Activated CD8-positive, alpha-beta memory T cell treated with anti-CD3 and anti-CD28 coated beads for 1 hour (primary cell): Measurements from ENCODE around the gene POLR2E.
A peak's percentile ranks its signal among the peaks of the same experiment; 100 is the strongest.
"Not testable (repeated sequence)": the region's sequence is repeated elsewhere in the genome, so short reads cannot be mapped to it uniquely, and the experiment has no call there.

Experiments used
- DNase-seq, 2 donors: peaks; one replicate each; pipeline ENCODE4 v3.0.0-alpha.2; 2020; ENCODE audit warnings: low read depth in 1 of 2; ENCODE audit errors: extremely low read depth in 1 of 2

Gene POLR2E

GRCh38 chr19:1094978-1095701 is at the start of gene POLR2E:
Gene POLR2E, minus strand, starts transcription at chr19:1095375. Its CDS starts 60 bp downstream, at chr19:1095315.
- peak; percentile 97 to 99 for DNase-seq

DNA sequence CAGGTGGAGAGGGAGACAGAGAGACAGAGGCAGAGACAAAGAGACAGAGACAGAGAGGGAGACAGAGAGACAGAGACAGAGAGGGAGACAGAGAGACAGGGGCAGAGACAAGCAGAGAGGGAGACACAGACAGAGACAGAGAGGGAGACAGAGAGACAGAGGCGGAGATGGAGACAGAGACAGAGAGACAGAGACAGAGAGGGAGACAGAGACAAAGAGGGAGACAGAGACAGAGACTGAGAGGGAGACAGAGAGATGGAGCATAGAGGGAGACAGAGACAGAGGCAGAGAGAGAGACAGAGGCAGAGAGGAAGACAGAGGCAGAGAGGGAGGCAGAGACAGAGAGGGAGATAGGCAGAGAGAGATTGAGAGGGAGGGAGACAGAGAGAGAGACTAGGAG is 49.6 kb upstream of the POLR2E start:
- no peak for DNase-seq

DNA sequence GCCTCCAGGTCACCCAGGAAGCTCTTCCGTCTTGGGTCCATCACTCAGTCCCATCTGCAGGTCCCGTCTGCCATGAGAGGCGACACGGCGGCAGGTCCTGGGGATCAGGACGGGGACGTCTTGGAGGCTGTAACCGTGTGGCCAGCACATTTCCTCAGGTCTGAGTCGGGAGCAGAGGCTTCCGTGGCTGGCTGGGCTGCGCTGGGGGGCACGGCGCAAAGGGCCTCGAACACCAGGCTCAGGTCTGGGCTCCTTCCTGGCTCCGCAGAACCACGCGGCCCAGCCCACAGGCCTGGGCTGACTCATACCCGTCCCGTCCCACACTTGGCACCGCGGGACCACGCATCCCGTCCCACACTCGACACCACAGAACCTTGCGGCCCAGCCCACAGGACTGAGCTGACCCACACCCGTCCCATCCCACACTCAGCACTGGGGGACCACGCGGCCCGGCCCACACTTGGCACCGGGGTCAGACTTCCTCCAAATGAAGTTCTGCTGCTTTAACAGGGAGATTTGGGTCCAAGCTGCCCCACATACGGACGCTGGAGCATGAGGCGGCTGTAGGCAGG is 48.7 kb upstream of the POLR2E start:
- DNase-seq: no peak

- no peak for DNase-seq
Measured at GRCh38 chr19:1141944-1142343, 46.8 kb upstream of the POLR2E start.

DNA sequence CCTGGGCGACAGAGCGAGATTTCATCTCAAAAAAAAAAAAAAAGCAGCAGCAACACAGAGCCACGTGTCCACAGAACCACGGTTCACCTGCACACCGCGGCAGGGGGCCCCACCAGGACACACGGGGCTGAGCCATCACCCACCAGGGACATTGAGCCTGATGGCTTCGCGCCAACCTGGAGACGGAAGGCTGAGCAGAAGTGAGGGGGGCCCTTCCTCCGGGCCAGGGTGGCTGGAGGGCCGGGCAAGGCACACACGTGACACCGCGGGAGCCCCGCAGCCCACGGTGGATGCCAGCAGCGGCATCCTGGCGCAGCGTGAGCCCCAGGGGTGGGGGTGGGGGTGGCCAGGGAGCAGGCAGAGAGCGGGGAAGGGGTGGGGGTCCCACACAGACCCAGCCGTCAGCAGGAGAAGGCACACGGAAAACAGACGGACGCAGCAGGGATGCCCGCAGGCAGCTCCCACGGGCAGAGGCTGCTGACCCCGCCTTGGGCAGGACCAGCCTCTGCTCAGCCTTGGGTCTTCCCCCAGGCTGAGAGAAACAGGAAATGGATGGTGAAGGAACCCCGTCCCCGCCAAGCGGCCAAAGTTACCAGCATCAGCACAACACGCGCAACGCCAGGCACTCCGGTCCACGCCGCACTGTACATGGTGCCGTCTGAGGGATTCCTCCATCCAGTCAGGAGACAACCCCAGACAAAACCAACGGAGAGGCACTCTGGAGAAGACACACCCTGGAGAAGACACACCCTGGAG is 45.3 kb upstream of the POLR2E start:
- no peak for DNase-seq

- no peak for DNase-seq
Measured at GRCh38 chr19:1139126-1139525, 44.0 kb upstream of the POLR2E start.

DNA sequence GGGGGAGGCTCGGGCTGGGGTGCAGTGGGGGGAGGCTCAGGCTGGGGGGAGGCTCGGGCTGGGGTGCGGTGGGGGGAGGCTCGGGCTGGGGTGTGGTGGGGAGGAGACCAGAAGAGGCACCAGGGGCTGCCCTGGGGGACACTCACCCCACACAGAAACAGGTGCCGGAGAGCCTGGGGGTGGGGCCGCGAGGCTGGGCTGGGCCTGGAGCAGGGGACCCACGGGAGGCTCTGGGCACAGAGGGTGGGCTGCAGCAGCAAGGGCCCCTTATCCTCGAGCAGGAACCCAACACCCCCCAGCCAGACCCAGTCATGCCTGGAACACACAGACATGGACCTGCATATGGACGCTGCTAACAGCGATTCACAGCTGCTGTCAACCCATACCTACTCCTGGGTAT is 42.9 kb upstream of the POLR2E start:
- DNase-seq: no peak

- DNase-seq: no peak
Measured at GRCh38 chr19:1136621-1137317, 41.6 kb upstream of the POLR2E start.

DNA sequence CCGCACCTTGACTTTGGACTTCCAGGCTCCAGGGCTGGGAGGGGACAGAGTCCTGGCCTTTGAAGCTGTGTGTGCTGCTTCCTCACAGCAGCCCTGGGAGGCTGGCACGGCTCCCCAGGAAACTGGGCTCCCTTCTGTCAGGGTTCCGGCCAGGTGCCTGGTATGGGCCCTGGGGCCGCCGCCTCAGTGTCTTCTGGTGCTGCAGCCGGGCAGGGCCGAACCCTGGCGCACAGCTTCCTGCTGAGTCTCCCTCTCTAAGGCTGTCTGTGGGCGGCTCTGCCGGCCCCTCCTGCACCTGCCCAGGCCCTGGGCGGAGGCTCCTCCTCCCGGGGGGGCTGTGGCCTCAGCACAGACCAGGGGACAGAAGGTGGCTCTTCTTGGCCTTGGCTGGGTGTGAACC is 41.0 kb upstream of the POLR2E start:
- no peak for DNase-seq

DNA sequence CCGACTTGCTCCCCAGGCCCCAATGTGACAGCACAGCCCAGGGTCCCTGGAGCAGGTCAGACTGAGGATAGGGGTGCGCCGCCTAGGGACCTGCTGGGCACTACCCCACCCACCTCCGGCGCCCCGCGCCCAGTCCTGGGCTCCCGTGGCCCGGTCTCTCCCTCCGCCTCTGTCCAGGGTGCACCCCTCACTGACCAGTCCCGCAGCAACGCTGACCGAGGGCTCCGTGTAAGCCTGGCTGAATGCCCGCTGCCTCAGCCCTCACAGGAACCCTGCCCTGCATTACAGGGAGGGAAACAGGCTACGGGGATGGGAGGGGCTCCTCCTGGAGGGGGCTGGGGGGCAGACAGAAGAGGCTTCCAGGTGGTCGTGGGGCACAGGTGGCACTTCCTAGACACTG is 40.3 kb upstream of the POLR2E start:
- no peak for DNase-seq

GRCh38 chr19:1134431-1134830 is 39.3 kb upstream of the POLR2E start:
- no peak for DNase-seq

DNA sequence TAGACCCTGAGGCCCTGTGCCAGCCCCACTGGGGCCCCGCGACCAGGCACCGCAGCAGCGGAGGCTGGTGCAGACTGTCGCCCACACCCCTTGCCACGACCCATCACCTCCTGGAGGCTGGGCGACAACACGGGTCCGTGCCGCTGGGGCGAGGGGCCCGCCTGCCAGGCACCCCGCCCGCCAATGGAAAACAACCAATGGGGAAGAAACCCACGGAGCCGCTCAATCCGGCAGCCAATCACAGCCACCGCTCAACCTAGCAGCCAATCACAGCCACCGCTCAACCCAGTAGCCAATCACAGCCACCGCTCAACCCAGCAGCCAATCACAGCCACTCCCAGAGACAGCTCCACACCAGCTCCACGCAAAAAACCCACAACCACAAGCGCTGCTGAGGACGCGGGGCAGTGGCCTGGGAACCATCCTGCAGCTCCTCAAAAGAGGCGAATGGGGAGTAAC is 38.3 kb upstream of the POLR2E start:
- peak; percentile 47 to 53 for DNase-seq

- no peak for DNase-seq
Measured at GRCh38 chr19:1132552-1133383, 37.6 kb upstream of the POLR2E start.

DNA sequence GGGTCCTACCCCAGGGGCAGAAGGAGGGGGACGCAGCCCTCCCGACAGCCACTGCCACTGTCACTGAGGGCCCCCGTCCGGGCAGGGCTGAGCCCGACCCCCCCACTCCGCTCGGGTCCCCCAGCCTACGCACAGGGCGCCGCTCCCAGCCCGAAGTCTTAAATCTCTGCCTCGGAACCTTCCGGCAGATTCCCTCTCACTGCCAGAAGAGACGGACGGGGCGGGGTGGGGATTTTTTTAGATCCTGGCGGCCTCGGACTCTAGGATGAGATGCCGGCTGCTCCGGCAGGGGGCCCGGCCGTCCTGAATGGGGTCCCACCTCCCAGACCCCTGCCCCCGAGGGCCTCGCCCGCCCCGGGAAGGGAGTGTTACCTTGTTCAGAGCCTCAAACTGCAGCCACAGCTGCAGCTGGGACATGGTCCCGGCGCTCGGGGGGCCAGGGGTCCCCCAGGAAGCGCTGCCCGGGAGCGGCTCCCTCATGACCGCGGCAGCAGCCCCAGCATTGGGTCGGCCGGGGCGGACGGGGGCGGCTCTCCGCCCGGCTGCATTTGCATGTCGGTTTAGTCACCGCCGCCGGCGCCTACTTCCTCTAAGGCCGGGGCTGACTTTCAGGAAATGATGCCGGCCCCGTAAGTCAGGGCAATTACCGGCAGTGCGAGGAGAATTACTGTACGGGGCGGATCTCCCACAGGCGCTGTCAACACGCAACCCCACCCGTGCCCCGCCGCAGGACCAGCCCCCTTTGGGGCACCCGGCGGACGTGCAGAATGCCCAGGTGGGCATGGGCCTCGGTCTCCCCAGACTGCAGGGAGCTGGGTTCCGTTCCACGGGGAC is 36.8 kb upstream of the POLR2E start:
- peak; percentile 65 to 73 for DNase-seq

DNA sequence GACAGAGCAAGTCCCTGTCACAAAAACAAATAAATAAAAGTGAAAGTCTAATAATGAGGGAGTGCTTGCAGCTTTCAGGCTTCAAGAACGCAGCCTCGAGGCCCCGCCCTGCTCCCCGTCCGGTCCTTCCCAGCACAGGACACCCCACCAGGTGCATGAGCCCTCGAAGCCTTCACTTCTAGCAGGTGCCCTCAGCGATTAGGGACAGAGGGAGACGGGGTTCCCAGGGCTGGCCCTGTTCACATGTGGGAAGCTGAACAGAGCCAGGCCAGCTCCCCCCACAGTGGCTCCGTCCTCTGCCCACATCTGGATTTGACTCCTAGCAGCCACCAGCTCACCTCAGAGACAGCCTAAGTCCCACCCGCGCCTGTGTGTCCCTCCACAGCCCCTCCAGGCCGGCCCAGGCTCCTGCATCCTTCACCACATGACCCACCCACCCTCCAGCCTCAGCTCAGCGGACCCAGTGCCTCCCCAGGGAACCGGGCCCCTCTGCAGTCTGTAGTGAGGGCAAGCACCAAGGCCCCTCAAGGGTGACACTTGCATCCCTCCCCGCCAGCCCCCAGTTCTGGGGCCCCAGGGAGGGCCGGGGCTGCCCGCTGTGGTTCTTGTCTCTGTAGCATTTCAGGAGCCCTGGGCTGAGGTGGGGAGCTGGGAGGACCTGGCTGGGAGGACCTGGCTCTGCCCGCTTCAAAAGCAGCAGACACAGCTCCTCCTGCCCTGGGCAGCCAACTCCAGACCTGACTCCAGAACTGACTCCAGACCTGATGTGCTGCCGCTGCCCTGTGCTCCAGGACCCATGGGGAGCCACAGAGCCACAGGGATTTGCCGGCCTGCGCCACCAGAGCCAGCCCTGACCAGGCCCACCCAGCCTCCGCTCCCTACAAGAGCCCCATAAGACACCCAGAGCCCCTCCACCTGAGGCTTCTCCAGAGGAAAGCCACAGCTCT is 35.9 kb upstream of the POLR2E start:
- DNase-seq: no peak

- no peak for DNase-seq
Measured at GRCh38 chr19:1129535-1129934, 34.4 kb upstream of the POLR2E start.

- not testable (repeated sequence) for DNase-seq
Measured at GRCh38 chr19:1129084-1129483, 33.9 kb upstream of the POLR2E start.

GRCh38 chr19:1128106-1128505 is 32.9 kb upstream of the POLR2E start:
- no peak for DNase-seq
